CD14-positive monocyte (primary cell): ENCODE data around the gene GNS. TPM values are rescaled to one million over a fixed set of nuclear protein-coding genes. Genes with fewer than 3 reads are reported as not detected.

ENCODE experiments used
- DNase-seq, 3 donors: peaks; one replicate each; pipeline ENCODE4 v3.0.0-alpha.2; 2011 to 2022
- H2AFZ ChIP-seq: 2 replicates; pipeline ENCODE4 v1.6.0; 2012; ENCODE audit warnings: mild to moderate bottlenecking, low read depth, low read length, inconsistent platforms; ENCODE audit not compliant: insufficient read depth, poor library complexity, severe bottlenecking
- H3K27ac ChIP-seq, 2 donors: 1 replicate in 1 of 2; 2 replicates in 1 of 2; pipeline ENCODE4 v1.5.1; 2012 to 2013; ENCODE audit warnings: low read length in 2 of 2, control low read depth in 1 of 2, inconsistent platforms in 1 of 2, low read depth in 1 of 2, mild to moderate bottlenecking in 1 of 2
- H3K27me3 ChIP-seq, 2 donors: one replicate each; pipeline versions ENCODE4 v1.6.0 to v1.6.1; 2011 to 2013; ENCODE audit warnings: low read length in 2 of 2; ENCODE audit not compliant: control insufficient read depth in 2 of 2, insufficient read depth in 2 of 2
- H3K36me3 ChIP-seq, 2 donors: replicated peaks in 1 of 2; 1 replicate in 1 of 2; 2 replicates in 1 of 2; pipeline versions ENCODE4 v1.5.1 to v1.6.1; 2012 to 2013; ENCODE audit warnings: low read length in 2 of 2, control low read depth in 1 of 2, inconsistent platforms in 1 of 2, mild to moderate bottlenecking in 1 of 2; ENCODE audit not compliant: insufficient read depth in 2 of 2, control insufficient read depth in 1 of 2
- H3K4me1 ChIP-seq, 2 donors: 1 replicate in 1 of 2; 2 replicates in 1 of 2; pipeline versions ENCODE4 v1.5.1 to v1.6.1; 2012 to 2013; ENCODE audit warnings: low read length in 2 of 2, control low read depth in 1 of 2, inconsistent platforms in 1 of 2, mild to moderate bottlenecking in 1 of 2, moderate library complexity in 1 of 2; ENCODE audit not compliant: insufficient read depth in 2 of 2, control insufficient read depth in 1 of 2
- H3K4me2 ChIP-seq: replicated peaks from 2 replicates; pipeline ENCODE3; 2012; ENCODE audit warnings: low read length, moderate library complexity, mild to moderate bottlenecking; ENCODE audit not compliant: poor library complexity, severe bottlenecking; ENCODE audit errors: extremely low read depth
- H3K4me3 ChIP-seq, 3 experiments: fragments of 200-600 bp in 1 of 3; sonication (generic) in 1 of 3; replicated peaks in 1 of 3; 1 replicate in 2 of 3; 2 replicates in 1 of 3; pipeline ENCODE4 v1.5.1; 2011 to 2013; ENCODE audit warnings: low read length in 3 of 3, mild to moderate bottlenecking in 3 of 3, control low read depth in 2 of 3, low read depth in 2 of 3, inconsistent platforms in 1 of 3, moderate library complexity in 1 of 3
- H3K79me2 ChIP-seq: 2 replicates; pipeline ENCODE4 v1.6.0; 2012; ENCODE audit warnings: mild to moderate bottlenecking, control low read depth, inconsistent platforms, low read length, moderate library complexity; ENCODE audit not compliant: insufficient read depth
- H3K9ac ChIP-seq: 2 replicates; pipeline ENCODE4 v1.6.0; 2017; ENCODE audit warnings: low read length, mild to moderate bottlenecking; ENCODE audit not compliant: insufficient read depth, poor library complexity, severe bottlenecking
- H3K9me3 ChIP-seq, 2 donors: replicated peaks in 1 of 2; 1 replicate in 1 of 2; 2 replicates in 1 of 2; pipeline versions ENCODE4 v1.5.1 to v1.6.1; 2012 to 2013; ENCODE audit warnings: low read length in 2 of 2, control low read depth in 1 of 2; ENCODE audit not compliant: control insufficient read depth in 1 of 2, insufficient read depth in 1 of 2
- H4K20me1 ChIP-seq: 2 replicates; pipeline ENCODE4 v1.6.0; 2012; ENCODE audit warnings: mild to moderate bottlenecking, low read length, control low read depth, moderate library complexity; ENCODE audit not compliant: insufficient read depth
- H3K27ac Mint-ChIP-seq, 7 donors: one replicate each; pipeline ENCODE4 v1.8.0; 2020; ENCODE audit warnings: mild to moderate bottlenecking in 7 of 7, mixed read lengths in 7 of 7, moderate library complexity in 6 of 7, inconsistent platforms in 2 of 7
- H3K27me3 Mint-ChIP-seq, 3 donors: one replicate each; pipeline ENCODE4 v1.8.0; 2021 to 2022; ENCODE audit warnings: low read depth in 3 of 3, mild to moderate bottlenecking in 3 of 3, mixed read lengths in 3 of 3, moderate library complexity in 3 of 3, inconsistent platforms in 1 of 3
- H3K36me3 Mint-ChIP-seq, 2 donors: one replicate each; pipeline ENCODE4 v1.8.0; 2020; ENCODE audit warnings: mixed read lengths in 2 of 2, inconsistent platforms in 1 of 2, mild to moderate bottlenecking in 1 of 2
- H3K4me1 Mint-ChIP-seq: one replicate; pipeline ENCODE4 v1.8.0; 2020; ENCODE audit warnings: mild to moderate bottlenecking, mixed read lengths
- H3K4me3 Mint-ChIP-seq, 2 donors: one replicate each; pipeline ENCODE4 v1.8.0; 2020; ENCODE audit warnings: mild to moderate bottlenecking in 2 of 2, mixed read lengths in 2 of 2, moderate library complexity in 1 of 2
- H3K9me3 Mint-ChIP-seq, 7 donors: one replicate each; pipeline ENCODE4 v1.8.0; 2020 to 2022; ENCODE audit warnings: mixed read lengths in 7 of 7, mild to moderate bottlenecking in 6 of 7, moderate library complexity in 6 of 7, inconsistent platforms in 2 of 7
- WGBS: methylation state at CpG from one replicate; pipeline ENCODE4 v1.1.5; 2013; ENCODE audit warnings: missing lambda C conversion rate; ENCODE audit not compliant: insufficient coverage; 5-methylcytosine and 5-hydroxymethylcytosine counted together
- intact Hi-C, 2 donors: fragments of 100-400 bp; cut with micrococcal nuclease; formaldehyde crosslinking; loops; one replicate each; pipeline versions ENCODE4 v1.15.0 to v1.15.1; 2023
- polyA plus RNA-seq, 3 donors: library from polyadenylated mRNA; depleted of rRNA in 1 of 3; unstranded in 2 of 3; stranded (reverse) in 1 of 3; fragments of 300-500 nt in 2 of 3; fragments of >200 nt in 1 of 3; fragmentation: Illumina TruSeq in 2 of 3; gene quantifications; 1 replicate in 2 of 3; 2 replicates in 1 of 3; pipeline ENCODE4 v1.2.3, GENCODE V29; 2012 to 2021
- TF ChIP-seq, protein P1 (sequence below): fragments of 200-600 bp; IDR thresholded peaks from one replicate; pipeline ENCODE4 v1.8.0; 2022; ENCODE audit warnings: antibody characterized with exemption, mild to moderate bottlenecking

Gene GNS
- polyA plus RNA-seq, 3 donors: 103 to 274 (median 203) TPM

- intact Hi-C loops: loop anchor here (5.0 kb wide), 1 partner anchor 40 kb away; the partner anchor contains the start of gene GNS (in 2 of the 2)
- no peaks in the 10 kb centered on the region for H3K27me3 ChIP-seq
- no peak overlapping the region for H3K9ac ChIP-seq
- Mint-ChIP-seq H3K4me1 (peaks cover 46% of the 10 kb centered on the region), H3K9me3 (no peaks in the 10 kb centered on the region), H3K36me3 (peaks cover 77 to 84% of the 10 kb centered on the region in 2 donors), H3K27ac (peak overlapping the region in 3 of 7 donors; percentile 3 to 31 (median 10)), H3K4me3 (no peak overlapping the region), H3K27me3 (no peaks in the 10 kb centered on the region)
- peaks cover 4% of the 10 kb centered on the region for H3K79me2 ChIP-seq
- H4K20me1 ChIP-seq: peaks cover 6% of the 10 kb centered on the region
- no peak overlapping the region for H3K4me2 ChIP-seq
- H3K36me3 ChIP-seq: peaks cover 61 to 77% of the 10 kb centered on the region in 2 donors
- WGBS: 94% methylated on average over 2 of the region's 6 CpGs
- H3K9me3 ChIP-seq: no peaks in the 10 kb centered on the region
- no peak overlapping the region for H3K4me3 ChIP-seq
- no peak overlapping the region for H2AFZ ChIP-seq
- H3K27ac ChIP-seq: peak overlapping the region in 1 of 2 donors; percentile 88
- H3K4me1 ChIP-seq: peaks cover 44 to 47% of the 10 kb centered on the region in 2 donors
- DNase-seq: no peak
- TF ChIP-seq, protein P1, sequence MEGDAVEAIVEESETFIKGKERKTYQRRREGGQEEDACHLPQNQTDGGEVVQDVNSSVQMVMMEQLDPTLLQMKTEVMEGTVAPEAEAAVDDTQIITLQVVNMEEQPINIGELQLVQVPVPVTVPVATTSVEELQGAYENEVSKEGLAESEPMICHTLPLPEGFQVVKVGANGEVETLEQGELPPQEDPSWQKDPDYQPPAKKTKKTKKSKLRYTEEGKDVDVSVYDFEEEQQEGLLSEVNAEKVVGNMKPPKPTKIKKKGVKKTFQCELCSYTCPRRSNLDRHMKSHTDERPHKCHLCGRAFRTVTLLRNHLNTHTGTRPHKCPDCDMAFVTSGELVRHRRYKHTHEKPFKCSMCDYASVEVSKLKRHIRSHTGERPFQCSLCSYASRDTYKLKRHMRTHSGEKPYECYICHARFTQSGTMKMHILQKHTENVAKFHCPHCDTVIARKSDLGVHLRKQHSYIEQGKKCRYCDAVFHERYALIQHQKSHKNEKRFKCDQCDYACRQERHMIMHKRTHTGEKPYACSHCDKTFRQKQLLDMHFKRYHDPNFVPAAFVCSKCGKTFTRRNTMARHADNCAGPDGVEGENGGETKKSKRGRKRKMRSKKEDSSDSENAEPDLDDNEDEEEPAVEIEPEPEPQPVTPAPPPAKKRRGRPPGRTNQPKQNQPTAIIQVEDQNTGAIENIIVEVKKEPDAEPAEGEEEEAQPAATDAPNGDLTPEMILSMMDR: no peak
Measured at GRCh38 chr12:64716839-64717455, 42.3 kb downstream of the GNS start.

- H4K20me1 ChIP-seq: peaks cover 6% of the 10 kb centered on the region
- Mint-ChIP-seq H3K27me3 (no peaks in the 10 kb centered on the region), H3K4me3 (no peak overlapping the region), H3K27ac (peak overlapping the region in 4 of 7 donors; percentile 1 to 31 (median 6)), H3K36me3 (peaks cover 76 to 84% of the 10 kb centered on the region in 2 donors), H3K4me1 (peaks cover 46% of the 10 kb centered on the region), H3K9me3 (no peaks in the 10 kb centered on the region)
- H3K27ac ChIP-seq: peak overlapping the region in 1 of 2 donors; percentile 88
- no peak for DNase-seq
- WGBS: 60% methylated on average over 1 of the region's 4 CpGs
- no peak overlapping the region for H3K4me2 ChIP-seq
- TF ChIP-seq, protein P1: no peak
- no peaks in the 10 kb centered on the region for H3K27me3 ChIP-seq
- intact Hi-C loops: loop anchor here (5.0 kb wide), 1 partner anchor 41 kb away; the partner anchor contains the start of gene GNS (in 2 of the 2)
- peaks cover 44 to 47% of the 10 kb centered on the region in 2 donors for H3K4me1 ChIP-seq
- no peak overlapping the region for H2AFZ ChIP-seq
- peaks cover 4% of the 10 kb centered on the region for H3K79me2 ChIP-seq
- no peak overlapping the region for H3K4me3 ChIP-seq
- H3K9ac ChIP-seq: no peak overlapping the region
- H3K9me3 ChIP-seq: no peaks in the 10 kb centered on the region
- H3K36me3 ChIP-seq: peaks cover 55 to 77% of the 10 kb centered on the region in 2 donors
Measured at GRCh38 chr12:64716371-64716770, 42.8 kb downstream of the GNS start.
